HG03469 (cell line): ENCODE measurements around the gene PDZRN3.

ENCODE experiments used
- ATAC-seq: cut with Tn5 transposase; IDR thresholded peaks from one replicate; pipeline ENCODE4 v1.9.1; 2021; ENCODE audit warnings: mild to moderate bottlenecking, moderate library complexity, moderate number of reproducible peaks; ENCODE audit not compliant: unreplicated experiment

PDZRN3 gene

DNA sequence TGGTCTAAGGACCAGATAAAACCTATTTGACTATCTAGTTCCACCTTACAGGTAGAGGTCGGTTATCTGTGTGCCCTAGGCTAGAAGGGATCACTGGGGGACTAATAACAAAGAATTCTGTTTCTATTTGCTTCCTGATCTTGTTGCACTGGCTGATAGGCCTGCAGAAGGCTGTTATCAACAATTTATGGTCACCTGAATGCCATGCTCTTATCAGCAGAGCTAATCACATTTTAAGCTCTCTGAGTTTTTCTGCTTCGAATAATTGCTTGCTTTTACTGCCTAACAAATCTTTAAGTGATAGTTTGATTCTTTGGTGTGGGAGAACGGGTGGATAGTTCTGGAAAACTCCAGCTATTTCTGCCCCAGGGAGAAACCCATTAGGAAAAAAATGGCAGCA, 263.1 kb downstream of the PDZRN3 start:
- ATAC-seq, result no peak

GRCh38 chr3:73353649-73354217, 271.0 kb downstream of the PDZRN3 start:
- ATAC-seq, result no peak

GRCh38 chr3:73352841-73353645, 271.7 kb downstream of the PDZRN3 start:
- no peak for ATAC-seq

DNA sequence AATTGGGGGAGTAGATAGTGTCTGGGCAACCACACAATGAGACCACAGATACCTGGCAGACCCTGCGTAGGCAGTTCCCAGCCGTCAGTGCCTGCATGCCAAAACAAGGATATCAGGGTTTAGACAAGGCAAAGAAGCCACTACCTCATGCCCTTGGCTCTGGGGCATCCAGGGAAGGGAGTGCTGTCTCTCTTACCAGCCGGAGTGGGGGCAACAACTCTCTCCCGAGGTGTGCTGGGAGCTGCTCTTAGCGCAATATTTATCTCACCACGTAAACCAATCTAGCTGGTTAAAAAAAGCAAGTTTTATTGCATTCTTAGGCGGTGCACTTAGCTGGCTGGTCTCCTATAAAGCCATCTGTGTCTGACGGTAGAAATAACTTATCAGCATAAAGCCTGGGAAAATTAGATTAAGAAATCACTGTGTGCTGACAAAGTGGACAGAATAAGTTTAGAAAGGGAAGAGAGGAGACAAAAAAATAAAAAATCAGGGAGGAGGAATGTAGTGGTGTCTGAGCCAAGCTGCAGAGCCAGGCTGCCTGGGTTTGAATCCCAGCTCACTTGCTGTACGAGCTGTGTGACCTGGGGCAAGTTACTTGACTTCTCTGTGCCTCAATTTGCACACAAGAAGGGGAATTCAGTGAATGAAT, 273.2 kb downstream of the PDZRN3 start:
- ATAC-seq, result no peak

DNA sequence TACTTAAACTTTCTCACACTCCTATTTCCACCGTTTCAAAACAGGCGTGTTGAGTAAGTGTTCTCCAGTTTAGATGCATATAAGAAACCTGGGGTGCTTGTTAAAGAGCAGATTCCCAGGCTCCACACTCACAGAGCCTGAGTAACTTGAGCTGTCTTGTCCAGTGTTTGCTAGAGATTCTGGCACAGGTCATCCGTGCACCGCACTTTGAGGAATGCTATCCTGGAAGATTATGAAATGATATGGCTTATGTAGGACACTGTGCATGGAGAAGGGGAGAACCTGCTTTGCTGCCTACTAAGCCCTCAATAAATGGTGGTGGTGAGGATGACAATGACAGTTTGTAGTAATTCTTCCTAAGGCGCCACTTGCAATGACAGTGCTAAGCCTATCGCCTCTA, 273.7 kb downstream of the PDZRN3 start:
- no peak for ATAC-seq

DNA sequence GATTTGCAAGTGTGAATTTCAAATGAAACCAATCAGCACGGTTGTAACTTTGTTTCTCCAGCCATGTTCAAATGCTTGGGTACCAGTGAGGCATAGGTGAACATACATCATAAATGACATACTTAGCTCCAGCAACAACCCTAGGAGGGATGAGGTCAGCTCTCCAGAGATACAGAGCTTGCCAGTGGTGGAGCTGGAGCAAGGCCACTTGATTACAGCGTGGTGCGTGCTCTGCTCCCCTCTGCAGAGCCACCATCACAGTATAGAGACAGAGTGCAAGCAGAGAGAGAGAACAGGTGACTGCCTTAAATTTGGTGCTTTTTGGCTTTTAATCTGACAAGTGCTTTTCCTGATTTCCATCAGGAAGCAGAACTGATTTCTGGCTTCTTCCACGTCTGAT, 275.1 kb downstream of the PDZRN3 start:
- no peak for ATAC-seq

DNA sequence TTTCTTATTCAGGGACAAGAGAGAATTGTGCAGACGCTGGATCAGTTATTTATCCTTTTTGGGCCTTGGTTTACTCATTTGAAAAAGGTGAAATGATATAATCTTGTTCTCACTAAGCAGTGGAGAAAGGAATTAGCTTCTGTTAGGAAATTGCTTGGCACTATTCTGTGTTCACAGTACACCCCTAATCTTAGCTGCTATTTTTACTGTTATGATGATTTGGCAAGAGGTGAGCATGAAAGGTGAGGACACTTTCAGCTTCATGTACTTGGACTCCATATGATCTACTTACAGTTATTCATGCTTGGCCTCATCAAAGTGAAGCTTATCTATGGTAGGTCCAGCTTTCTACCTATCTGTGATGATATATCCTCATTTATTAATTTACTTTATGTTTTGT, 282.7 kb downstream of the PDZRN3 start:
- ATAC-seq, result no peak

- no peak for ATAC-seq
These were observed 283.3 kb downstream of the PDZRN3 start for GRCh38 chr3:73341272-73341935.

GRCh38 chr3:73332558-73332957, 292.2 kb downstream of the PDZRN3 start:
- ATAC-seq, result peak; percentile 65
